AG04449 (cell line): ENCODE results near the gene CASR.
"Not testable (repeated sequence)": the region's sequence is repeated elsewhere in the genome, so short reads cannot be mapped to it uniquely, and the experiment has no call there.

Source experiments
- CTCF ChIA-PET: fragments of 350-600 bp; formaldehyde crosslinking; extraction: SDS; loops from one replicate; lab custom pipeline; 2021; ENCODE audit warnings: antibody characterized with exemption; lab: Yijun Ruan, JAX
- POLR2A ChIA-PET: fragments of 400-600, 350-600 bp; formaldehyde crosslinking; extraction: SDS; loops from one replicate; lab custom pipeline; 2020; ENCODE audit warnings: antibody characterized with exemption, inconsistent platforms; lab: Yijun Ruan, JAX
- DNase-seq: peaks from one replicate; pipeline ENCODE4 v3.0.0-alpha.2; 2010; ENCODE audit warnings: low read depth, low spot score
- H3K4me3 ChIP-seq: 2 replicates; pipeline ENCODE4 v1.5.1; 2011; ENCODE audit warnings: low read depth, mild to moderate bottlenecking, control low read depth, low read length
- TF ChIP-seq, protein P1 (sequence below): IDR thresholded peaks from one replicate; pipeline ENCODE4 v1.5.1; 2011; ENCODE audit warnings: mild to moderate bottlenecking, moderate library complexity, low read length, control low read depth, inconsistent platforms; ENCODE audit not compliant: insufficient read depth; ENCODE audit errors: missing control alignments

Gene CASR

DNA sequence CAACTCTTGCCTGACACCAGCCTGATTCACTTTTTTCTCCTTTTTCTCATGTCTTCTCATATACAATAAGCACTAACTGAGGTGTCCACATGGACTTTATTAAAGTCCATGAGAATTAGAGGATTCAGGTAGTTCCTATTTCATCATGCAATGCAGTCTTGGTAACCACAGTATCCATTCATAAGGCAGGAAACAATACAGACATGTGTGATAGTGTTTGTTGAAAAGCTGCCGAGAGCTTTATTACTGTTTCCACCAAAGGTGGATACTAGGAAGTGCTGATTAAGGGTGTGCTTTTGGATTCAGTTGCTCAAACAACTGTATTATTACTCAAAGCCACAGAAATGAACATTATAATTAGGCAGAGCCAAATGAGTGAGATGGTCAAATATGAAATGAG, 5.3 kb downstream of the CASR start:
- ChIA-PET CTCF (no interaction called here), POLR2A (no interaction called here)
- TF ChIP-seq, protein P1, sequence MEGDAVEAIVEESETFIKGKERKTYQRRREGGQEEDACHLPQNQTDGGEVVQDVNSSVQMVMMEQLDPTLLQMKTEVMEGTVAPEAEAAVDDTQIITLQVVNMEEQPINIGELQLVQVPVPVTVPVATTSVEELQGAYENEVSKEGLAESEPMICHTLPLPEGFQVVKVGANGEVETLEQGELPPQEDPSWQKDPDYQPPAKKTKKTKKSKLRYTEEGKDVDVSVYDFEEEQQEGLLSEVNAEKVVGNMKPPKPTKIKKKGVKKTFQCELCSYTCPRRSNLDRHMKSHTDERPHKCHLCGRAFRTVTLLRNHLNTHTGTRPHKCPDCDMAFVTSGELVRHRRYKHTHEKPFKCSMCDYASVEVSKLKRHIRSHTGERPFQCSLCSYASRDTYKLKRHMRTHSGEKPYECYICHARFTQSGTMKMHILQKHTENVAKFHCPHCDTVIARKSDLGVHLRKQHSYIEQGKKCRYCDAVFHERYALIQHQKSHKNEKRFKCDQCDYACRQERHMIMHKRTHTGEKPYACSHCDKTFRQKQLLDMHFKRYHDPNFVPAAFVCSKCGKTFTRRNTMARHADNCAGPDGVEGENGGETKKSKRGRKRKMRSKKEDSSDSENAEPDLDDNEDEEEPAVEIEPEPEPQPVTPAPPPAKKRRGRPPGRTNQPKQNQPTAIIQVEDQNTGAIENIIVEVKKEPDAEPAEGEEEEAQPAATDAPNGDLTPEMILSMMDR = no peak
- no peak for DNase-seq
- no peak overlapping the region for H3K4me3 ChIP-seq

DNA sequence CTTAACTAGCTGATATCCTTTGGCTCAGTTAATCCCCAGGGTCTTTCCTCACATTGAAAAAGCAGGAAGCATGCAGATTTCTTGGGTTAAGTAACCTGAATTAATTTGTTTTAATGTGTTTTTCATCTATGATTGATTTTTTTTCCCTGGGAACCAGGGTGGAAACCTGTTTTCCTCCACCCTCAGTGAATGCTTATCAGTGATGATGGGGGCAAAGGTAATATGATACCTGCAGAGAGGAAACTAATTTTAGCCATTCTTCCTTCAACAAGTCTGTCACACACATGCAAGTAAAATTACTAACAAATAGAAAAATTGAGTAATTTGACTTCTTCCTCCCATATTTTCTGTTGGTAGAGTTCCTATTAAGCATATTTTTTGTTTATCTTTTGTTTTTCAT, 5.9 kb downstream of the CASR start:
- ChIA-PET POLR2A (no interaction called here), CTCF (no interaction called here)
- no peak overlapping the region for H3K4me3 ChIP-seq
- DNase-seq = no peak
- TF ChIP-seq, protein P1 = no peak

DNA sequence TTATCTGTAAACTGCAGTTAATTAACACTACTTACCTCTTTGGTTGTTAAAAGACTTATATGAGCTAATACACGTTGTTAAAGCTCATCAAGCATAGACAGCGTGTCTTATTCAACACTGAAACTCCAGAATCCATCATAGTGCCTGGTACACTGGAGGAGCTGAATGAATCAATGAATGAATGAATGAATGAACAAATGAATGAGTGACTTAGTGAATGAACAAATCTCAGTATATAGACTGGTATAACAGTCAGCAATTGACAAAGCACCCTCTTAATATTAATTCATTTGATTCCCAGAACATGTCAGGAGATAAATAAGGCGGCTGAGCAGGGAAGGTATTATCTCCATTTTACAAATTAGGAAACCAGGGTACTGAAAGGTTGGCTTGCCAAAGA, 7.1 kb downstream of the CASR start:
- TF ChIP-seq, protein P1 = no peak
- DNase-seq = no peak
- POLR2A ChIA-PET = no interaction called here
- CTCF ChIA-PET = no interaction called here
- H3K4me3 ChIP-seq = no peak overlapping the region

DNA sequence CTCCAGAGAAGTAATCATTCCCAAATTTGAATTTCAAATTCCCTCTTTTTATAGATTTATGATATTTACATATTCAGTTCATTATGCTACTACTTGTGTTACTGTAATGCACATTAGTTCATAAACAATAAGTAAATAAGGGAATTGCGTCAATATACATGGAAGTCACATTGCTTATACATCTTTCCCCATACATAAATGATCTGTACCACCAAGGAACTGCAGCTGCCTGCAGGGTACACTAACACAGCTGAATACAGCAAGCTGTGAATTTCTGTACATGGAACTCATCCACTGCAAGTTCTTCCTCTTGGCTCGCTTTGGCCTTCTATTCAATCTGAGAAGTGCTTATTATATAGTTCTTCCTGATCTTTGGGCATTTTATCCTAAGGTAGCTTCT, 15.5 kb downstream of the CASR start:
- TF ChIP-seq, protein P1 = no peak
- ChIA-PET CTCF (no interaction called here), POLR2A (no interaction called here)
- no peak overlapping the region for H3K4me3 ChIP-seq
- no peak for DNase-seq

DNA sequence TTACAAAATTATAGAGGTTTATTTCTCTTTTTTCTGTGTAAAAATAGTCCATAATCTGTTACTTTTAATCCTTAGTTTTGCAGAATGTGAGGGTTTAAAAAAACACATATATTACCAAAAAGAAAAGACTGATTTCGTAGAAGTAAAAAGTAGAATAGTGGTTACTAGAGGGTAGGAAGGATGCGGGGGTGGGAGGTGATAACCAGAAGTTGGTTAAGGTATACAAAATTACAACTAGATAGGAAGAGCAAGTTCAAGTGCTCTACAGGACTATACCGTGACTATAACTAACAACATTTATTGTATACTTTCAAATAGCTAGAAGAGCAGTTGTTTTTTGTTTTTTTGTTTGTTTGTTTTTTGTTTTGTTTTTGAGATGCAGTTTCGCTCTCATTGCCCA, 16.1 kb downstream of the CASR start:
- POLR2A ChIA-PET = no interaction called here
- no peak overlapping the region for H3K4me3 ChIP-seq
- CTCF ChIA-PET = no interaction called here
- TF ChIP-seq, protein P1 = no peak
- DNase-seq = no peak

DNA sequence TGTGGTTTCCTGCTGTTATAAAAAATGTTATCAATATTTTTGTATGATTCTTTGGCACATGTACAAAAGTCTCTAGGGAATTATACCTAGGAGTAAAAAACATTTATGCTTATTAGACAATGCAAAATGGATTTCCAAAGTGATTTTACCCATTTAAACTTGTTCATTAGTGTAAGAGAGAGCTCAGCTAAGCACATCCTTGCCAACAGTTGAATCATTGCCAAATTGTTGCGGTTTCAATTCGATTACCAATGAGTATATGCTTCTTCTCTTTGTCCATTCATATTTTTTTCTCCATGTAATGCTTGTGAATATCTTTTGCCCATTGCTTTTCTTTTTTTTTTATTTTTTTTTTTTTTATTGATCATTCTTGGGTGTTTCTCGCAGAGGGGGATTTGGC, 17.2 kb downstream of the CASR start:
- DNase-seq = no peak
- no peak overlapping the region for H3K4me3 ChIP-seq
- TF ChIP-seq, protein P1 = no peak
- ChIA-PET POLR2A (no interaction called here), CTCF (no interaction called here)

DNA sequence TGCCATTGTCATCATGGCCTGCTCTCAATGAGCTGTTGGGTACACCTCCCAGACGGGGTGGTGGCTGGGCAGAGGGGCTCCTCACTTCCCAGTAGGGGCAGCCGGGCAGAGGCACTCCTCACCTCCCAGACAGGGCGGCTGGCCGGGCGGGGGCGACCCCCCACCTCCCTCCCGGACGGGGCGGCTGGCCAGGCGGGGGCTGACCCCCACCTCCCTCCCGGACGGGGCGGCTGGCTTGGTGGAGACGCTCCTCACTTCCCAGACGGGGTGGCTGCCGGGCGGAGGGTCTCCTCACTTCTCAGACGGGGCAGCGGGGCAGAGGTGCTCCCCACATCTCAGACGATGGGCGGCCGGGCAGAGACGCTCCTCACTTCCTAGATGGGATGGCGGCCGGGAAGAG, 18.0 kb downstream of the CASR start:
- POLR2A ChIA-PET, H3K4me3 ChIP-seq, CTCF ChIA-PET, DNase-seq: not testable (repeated sequence)
